Activated T-helper 1 cell treated with Interleukin-2 at 50 U/mL for 16 hours (primary cell): ENCODE measurements around the gene CIT.

ENCODE experiments used
- DNase-seq: peaks from one replicate; pipeline ENCODE4 v3.0.0-alpha.2; 2020; ENCODE audit warnings: low read depth

Gene CIT

DNA sequence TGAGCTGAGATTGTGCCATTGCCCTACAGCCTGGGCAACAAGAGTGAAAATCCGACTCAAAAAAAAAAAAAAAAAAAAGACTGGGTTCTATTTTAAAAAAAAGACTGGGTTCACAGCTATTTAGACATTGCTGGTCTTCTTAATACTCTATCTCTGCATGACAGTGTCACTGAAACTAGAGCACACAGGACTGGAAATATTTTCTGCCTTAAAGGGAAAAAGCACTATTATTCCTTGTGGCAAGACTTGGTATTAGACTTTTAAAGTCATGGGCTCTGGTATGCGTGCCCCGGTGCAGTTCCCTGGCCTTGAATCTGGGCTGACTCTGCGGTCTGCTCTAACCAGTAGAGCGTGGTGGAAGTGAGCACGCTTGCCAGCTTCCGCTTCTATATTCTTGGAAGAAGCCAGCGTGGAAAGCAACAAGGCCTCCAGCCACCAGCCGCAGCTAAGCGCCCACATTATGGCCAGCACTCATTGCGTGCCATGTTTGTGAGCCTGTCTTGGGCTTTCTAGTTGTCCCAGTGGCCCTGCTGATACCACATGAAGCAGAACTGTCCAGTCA is 177.8 kb downstream of the CIT start:
- DNase-seq: no peak

DNA sequence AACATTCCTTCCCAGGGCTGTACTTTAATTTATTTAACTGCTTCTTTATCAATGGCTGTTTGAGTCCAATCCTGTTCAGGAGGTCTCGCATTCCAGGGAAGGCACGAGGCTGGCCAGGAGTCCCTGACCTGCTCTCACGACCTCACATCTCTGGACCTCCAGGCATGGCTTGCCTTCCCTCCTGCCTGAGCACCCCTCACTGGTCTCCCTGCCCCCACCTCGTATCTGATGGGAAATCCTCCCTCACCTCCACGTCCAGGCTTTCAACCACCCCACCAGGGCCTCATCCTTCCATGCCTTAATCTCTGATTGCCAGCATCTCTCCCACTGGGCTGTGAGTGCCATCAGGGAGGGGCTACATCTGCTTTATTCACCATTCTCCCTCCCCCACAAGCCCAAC is 180.2 kb downstream of the CIT start:
- no peak for DNase-seq

DNA sequence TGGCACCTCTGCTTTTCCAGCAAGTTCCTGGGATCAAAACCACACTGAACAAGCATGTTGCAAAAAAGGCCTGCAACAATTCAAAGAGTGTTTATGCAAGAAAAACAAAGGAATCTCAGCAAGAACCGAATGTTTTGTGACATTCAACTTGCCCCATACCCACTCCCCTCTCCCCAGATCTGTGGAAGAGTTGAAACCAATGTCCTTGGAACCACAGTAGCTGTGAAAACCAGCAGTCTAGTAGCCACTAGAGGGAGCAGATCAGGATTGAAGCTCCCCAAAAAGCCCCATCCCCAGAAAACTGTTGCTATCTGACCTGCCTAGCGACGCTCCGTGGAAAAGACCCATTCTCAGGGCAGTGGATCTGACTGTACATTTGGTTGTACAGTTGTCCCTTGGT is 182.1 kb downstream of the CIT start:
- no peak for DNase-seq

DNA sequence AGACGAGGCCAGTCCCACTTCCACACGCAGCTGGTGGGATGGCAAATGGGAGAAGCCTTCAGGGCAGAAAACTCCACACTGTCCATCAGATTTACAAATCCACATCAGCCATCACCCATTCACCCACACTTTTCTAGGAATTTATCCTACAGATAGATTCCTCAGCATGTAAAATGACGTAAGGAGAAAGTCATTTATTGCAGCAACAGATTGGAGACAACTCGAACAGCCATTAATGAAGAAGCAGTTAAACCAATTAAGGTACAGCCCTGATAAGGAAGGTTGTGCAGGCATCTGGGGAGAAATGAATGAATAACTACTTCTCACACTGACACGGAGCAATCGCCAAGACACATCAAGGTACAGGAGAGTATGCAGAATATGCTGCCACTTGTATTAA is 183.0 kb downstream of the CIT start:
- DNase-seq: no peak

DNA sequence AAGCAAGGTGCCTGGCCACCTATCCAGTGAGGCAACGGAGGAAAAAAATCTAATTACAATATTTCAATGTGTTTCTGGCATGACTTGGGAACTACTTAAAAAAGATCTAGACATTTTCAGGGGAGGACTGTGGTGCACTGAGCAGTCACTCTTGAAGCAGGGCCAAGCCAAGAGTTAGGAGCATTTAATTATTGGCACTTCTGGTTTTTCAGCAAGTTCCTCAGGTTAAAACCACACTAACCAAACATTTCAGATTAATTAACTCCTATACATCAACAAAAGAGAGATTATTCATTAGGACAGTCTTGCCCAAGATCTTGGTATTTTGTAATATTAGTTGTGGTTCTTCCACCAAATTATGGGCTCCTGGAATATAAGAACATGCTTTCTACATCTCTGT is 183.6 kb downstream of the CIT start:
- no peak for DNase-seq

DNA sequence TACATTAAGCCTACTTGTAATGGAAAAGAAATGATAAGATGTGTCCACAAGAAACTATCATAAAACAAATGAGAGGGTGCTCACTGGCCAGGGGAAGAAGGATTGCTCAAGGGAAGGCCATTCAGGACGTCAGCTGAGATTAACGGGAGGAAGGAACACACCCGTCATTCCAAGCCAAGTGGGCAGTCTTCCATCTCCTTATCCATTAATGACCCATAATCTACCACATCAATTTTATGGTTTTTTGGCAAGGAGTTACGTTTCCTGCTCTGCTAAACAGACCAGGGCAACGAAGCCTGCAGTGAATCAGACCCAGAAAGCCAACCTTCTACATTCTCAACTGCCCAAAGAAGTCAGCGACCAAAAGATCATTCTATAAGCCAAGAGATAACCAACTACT is 184.1 kb downstream of the CIT start:
- DNase-seq: no peak

DNA sequence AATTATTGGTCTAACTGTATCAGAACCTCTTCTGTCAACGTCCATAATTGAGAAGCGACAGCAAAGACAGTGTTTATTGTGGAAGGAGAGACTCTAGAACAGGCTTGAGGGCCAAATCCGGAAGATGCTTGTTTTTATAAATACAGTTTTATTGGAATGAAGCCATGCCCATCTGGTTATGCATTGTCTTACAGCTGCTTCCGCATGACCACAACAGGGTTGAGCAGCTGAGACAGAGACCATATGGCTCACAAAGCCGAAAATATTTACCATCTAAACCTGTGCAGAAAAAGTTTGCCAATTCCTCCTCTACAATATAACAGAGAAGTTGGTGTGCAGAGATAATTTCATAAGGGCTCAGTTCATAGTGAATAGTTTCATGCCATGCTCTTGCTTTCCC is 184.7 kb downstream of the CIT start:
- DNase-seq: no peak

DNA sequence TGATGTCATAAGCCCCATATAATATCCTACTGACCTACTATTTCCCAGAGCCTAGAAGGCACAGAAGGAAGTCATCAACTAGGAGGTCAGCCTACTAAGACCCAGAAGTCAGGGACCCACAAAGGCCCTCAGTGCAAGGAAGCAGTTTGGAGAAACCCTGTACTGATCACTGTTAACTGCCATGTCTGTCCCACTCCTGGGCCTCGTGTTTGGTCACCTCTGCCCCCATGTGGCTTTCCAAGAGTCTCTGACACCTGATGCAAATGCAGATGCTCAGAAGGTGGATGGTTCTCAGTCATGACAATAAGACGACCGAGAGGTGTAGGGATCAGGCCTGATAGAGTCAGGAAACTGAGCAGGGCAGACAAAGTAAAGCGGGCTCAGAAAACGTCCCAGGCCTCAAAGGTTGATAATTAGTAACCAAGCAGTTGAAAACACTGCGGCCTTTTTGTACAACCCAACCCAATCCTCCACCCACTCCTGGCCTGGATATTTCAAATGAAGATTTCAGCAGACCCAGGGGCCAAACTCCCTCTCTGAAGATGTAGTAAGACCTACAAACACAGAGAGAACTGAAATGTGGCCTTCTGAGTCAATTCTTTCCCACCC is 185.8 kb downstream of the CIT start:
- DNase-seq: no peak

DNA sequence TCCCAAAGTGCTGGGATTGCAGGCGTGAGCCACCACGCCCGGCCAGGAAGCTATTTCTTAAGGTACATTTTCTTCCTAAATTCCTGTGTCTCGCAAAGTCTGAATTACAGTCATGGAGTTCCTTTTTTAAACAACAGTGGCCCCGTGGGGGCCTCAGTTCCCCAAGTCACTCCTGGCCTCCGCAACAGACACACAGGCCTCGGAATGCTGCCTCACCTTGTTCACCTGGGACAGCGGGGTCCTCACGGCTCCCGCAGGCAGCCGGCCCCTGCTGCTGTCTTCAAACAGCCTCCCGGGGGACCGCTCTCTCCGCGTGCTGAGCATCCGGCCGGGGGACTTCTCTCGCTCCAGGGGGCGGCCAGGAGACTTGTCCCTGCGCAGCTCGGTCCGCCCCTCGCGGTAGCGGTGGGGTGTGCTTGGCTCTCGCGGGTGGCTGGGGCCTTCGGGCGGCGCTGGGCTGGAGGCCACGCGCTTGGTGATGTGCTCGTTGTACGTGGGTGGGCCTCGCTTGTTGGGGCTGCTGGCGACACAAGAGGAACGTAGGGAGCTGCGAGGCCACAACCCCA is 187.1 kb downstream of the CIT start:
- no peak for DNase-seq

DNA sequence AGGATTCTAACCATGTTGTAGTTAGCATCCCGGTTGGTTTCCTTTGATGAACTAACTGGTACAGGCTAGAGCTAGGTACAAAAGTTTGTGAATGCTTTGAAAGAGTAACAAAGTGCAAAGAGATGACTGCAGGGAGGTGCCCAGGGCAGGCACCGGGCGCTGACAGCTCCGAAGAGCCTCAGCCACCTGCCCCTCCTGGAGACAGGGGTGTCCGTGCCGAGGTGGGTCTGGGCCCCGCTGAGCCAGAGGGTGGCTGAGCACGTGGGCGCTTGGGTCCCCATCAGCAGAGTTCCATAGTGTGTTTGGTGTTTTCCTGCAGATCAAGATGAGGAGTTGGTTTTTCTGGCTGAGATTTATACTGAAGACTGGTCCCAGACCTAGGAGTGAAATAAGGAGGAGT is 189.2 kb downstream of the CIT start:
- DNase-seq: no peak

DNA sequence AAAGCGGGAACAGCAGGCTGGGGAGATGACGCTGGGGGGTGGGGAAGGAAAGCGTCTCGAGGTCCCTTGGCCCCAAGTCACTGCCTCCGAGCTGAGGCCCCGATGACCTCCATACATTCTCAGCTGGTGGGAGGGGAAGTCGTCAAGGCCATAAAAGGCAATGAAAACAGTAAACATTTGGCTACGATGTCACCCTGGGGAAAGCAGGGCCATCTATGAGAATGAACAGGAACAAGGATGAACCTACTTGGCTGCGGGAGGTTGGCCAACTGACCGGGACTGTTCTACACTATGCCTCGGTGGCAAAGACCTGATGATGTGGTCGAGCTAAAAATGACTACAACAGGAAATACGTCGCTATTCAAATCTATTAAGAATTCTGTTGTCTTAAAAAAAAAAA is 189.7 kb downstream of the CIT start:
- DNase-seq: no peak

DNA sequence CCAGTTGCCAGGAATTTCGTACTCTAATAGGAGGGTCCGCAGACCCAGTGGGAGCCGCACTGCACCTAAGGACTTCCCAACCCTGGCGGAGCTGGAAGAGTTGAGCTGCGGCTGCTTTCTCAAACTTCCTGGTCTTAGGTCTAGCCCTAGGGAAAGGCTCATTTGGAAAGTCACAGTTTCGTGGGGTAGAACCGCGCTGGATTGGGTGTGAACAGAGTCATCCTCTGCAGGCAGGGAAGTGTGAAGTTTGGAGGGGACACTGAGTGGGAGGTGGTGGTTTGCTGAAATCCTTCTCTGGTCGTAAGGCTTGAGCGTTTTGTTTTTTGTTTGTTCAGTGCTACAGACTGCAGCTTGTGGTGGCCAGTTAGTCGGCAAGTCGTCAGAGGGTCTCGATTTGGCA is 190.3 kb downstream of the CIT start:
- DNase-seq: no peak

DNA sequence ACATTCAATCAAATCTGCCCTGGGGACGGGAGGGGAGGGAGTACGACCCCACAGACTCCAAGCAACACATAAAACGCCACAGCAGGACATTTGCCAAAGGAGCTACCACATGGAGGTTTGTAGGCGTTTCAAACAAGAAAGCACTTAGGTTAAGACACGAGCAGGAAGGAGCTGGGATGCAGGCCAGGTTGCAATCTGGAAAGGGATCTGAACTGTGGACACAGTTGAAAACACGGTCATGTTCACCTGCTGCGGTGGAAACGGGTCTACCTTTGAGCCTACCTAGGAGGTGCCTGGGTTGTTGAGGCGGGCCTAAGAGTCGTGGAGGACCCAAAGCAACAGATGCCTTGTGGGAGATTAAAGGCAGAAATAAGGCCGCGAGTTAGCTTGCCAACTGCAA is 190.8 kb downstream of the CIT start:
- DNase-seq: no peak

DNA sequence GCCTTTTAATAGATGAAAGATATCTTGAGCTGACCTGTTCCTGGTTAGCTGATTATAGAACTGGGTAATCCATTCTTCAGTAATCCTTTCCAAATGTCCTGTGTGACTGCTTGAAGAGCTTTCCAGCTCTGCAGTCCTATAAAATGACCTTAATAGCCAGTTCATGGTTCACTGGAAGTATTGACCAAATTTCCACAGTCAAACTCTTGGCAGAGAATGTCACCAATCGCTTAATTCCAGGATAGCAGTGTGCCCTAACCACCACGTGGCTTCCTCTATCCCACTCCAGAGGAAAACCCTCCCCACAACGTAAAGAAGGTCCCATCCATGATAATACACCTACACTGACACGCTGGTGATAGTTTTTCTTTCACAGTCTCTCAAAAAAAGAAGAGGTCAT is 191.7 kb downstream of the CIT start:
- DNase-seq: no peak

DNA sequence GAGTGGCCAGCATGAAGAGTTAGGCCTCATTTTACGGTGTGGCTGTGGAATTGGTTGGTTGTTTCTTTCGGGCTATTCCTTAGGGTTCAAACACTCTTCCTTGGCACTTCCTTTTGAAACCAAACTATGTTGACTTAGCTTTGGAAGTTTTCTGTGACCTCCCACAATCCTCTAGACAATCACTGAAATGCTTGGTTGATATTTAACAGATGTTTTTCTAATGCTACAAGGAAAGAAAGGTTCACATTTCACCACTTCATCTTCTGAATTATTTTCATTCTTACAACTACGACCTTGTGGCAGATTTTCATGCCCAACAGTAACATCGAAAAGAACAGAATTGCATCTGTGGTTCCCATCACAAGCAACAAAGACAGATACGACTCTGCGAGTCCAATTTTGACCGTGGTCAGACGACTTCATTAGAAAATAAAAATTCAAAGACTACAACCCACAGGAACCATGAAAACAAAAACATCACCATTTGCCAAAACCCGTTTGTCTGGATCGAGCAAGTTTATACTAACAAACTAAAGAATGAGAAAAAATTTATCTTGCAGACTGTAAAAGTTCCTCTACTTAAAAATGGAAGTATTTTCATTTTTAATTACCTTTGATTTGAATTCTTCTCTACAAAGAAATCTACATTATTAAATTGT is 192.3 kb downstream of the CIT start:
- no peak for DNase-seq

DNA sequence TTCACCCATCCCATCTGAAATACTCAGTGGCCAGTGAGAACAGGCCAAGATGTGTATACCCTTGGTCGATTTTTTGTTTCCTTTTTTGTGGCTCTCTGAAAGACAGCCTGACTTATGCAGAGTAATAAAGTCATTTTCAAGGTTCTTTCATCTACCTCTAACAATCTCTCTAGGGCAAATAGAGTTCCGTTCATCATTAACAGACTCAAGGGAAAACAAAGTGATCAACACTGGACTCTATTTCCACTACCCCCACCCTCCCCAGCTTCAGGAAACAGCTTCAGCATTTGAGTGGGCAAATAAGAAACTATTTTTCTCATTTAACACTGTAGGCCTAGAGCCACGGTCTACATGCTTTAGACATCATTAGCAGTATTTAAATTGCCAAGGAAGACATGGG is 193.3 kb downstream of the CIT start:
- DNase-seq: no peak

DNA sequence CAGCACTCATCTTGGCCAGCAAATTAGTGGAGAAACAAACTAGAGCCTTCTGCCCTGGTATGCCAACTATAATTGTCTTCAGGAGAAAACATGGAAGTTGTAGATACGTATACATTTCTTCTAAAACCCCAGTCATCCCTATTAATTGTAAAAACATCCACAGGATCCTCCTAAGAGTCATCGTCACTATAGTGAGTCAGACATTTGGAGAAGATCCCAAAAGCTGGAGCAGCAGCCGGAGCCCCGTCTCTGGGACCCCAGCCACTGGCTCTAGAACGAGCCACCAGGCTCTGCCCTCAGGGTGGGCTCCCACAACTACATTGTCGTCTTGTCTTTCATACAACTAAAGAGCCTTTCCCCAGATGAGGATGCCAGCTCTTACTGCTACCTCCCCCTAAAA is 193.7 kb downstream of the CIT start:
- no peak for DNase-seq

DNA sequence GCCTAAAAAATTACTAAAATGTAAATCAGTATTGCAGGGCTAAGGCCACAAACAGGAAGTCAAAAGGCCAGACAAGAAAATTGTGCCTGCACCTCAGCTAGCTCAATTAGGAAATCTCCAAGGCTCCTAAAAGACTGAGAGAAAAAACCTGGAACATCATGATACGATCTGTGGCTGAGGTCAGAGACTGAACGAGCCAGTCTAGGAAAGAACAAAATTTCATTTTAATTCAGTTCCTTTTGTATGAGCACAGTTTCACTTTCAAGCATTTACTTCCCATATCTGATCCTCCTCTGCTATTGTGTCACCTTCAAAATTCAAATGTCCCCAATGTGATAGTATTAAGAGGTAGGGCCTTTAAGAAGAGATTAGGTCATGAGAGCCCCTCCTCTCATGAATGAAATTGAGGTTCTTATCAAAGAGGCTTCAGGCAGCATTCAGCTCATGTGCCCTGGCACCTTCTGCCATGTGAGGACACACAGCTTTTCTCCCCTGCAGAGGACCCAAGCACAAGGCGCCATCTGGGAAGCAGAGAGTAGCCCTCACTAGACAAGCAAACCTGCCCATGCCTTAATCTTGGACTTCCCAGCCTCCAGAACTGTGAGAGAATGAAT is 194.4 kb downstream of the CIT start:
- DNase-seq: no peak

DNA sequence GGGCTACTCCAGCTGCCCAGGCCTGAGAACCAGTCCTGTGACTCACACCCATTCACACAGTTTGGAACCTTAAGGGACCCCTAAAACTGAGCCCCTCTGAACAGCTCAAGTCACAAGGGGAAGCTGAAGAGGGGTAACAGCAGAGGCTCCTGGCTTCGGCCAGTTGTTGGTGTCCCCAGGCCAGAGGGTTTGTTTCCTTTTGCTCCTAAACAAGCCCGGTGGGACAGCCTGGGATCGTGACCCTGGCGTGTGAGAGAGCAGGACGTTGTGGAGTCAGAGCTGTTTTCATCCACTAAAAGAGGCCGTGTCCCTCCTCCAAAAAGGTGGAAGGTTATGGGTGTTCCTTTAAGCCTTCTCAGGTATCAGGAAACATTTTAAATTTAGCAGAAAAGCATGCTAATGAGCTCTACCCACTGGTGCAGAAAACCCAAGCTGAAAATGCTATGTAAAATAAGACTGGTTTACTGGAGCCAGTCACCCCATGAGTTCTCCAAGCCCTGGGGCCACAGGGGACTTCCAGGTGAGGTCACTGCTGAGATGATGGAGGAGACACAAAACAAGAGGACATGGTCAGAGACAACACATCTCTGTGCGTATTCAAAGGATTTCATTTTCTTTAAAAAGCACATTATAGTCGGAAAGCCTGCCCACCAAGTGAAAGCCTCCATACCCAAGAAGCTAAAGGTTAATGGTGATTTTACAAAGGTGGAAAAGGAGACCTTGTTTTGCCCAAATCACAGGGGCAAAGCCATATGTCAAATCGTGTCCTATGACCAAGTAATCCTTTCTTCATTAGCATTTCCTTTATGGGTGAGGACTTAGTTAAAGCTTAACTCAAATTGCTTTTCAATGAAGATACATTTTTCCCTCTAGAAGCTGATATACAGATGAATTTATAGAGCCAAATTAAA is 195.1 kb downstream of the CIT start:
- no peak for DNase-seq

DNA sequence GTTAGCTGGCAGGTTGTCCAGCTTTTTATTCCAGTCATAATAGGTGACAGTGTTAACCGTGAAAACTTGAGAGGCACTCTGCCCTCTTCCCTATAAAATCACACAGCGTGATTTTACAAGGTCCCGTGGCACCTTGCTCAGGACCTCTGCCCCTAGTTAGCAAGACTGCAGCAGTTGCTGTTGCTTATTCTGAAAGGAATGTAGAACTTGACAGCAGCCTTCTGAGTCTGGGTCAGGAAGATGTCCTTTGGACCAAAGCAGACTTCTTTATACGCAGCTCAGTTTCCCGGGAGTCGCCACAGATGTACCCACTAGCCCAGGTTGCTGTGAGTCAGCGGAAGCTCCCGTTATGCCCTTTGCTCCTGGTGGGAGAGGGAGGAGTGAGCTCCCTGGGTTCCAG is 196.0 kb downstream of the CIT start:
- DNase-seq: no peak

DNA sequence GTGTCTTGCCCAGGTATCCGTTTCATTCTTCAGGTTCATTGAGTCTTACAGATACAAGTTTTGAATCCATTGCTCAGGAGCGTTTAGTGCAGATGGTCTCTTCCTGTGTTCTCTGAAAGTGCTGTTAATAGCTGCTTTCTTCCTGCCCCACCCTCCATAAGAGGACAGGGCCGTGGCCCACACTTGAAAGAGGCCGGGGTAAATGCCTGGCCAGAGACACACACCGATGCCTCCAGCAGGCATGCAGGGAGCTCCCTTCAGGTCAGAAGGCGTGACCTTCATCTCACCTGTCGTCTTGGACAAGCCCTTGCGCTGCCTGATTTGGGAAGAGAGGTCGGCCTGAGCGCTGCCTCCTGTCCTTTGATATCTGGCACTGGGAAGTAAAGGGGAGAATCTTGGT is 197.6 kb downstream of the CIT start:
- no peak for DNase-seq

DNA sequence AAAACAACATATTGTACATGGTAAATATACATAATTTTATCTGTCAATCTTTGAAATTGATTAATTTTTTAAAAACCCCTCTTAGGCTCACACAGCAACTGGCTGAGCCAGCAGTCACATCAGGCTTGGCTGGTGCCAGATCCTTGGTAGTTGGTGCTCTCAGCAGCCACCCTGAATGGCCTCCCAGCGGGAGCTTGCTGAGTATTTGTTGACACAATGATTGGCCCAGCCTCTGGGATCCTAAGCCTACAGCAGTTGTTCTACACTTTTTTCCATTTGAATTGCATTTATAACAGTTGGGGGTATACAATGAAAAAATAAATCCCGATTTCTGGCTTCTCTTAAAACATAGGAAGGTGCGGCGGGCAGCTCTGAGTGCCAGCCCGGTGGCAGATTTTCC is 198.0 kb downstream of the CIT start:
- no peak for DNase-seq
